GM21723 (cell line): ENCODE results near the gene HSFX3.
A peak's percentile ranks its signal among the peaks of the same experiment; 100 is the strongest.
"Not testable (repeated sequence)": the region's sequence is repeated elsewhere in the genome, so short reads cannot be mapped to it uniquely, and the experiment has no call there.

Source experiments
- ATAC-seq: cut with Tn5 transposase; IDR thresholded peaks from one replicate; pipeline ENCODE4 v1.9.1; 2021; ENCODE audit warnings: mild to moderate bottlenecking, moderate library complexity; ENCODE audit not compliant: unreplicated experiment

HSFX3 gene

DNA sequence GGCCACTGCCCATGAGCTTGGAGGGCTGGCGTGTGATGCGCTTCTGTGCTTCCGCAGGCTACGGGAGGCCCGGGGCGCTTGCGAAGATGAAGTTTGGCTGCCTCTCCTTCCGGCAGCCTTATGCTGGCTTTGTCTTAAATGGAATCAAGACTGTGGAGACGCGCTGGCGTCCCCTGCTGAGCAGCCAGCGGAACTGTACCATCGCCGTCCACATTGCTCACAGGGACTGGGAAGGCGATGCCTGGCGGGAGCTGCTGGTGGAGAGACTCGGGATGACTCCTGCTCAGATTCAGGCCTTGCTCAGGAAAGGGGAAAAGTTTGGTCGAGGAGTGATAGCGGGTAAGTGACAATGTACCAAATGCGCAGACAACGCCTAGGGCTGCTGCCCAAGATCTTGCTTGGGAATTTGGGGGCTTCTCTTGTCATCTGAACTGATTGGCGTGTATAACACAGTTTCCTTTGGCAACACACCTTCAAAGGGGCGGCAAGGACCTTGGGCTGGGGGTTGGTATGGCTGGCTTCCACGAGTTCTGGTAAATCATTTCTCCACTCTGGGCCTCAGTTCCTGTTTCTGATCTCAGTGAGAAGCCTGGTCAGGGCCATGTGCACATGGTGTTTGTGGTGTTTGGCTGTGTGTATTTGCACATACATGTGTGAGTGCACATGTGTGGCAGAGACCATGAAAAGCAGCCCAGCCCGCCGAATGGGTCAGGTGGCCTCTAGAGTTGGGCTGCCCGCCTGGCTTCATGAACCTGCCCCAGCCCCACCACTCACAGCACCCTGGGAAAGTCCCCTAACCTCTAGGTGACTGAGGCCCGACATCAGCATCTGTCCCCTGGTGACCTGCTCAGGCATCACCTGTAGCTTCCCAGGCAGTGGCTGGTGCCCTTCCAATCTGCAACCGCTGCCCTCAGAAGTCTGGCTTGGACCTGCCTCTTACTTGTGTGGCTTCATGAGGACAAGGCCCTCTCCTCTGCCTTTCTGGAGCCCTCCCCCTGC lies 3.9 kb downstream of the HSFX3 start:
- not testable (repeated sequence) for ATAC-seq

DNA sequence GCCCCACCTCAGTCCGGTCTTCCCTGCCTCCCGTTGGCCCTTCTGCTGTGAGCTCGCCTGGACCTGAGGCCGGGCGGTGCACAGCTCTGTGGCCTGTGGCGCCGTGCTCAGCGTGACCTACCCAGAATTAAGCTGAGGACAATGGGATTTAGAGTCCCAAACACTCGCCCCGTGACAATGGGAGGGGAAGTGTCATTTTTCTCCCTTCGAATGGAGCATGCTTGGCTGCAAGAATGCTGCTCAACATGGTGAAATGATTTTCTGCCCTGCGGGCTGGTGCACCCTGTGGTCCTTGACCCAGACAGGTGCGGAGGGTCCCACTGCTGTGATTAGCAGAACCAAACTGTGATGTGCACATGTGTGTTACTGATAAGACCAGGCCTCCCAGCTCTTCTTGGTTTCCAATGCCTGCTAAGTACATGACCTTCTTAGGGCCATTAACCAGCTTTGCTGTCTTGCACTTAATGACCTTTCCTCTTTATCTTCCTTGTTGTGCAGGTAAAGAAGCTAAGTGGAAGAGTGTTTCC lies 8.1 kb downstream of the HSFX3 start:
- no peak for ATAC-seq

DNA sequence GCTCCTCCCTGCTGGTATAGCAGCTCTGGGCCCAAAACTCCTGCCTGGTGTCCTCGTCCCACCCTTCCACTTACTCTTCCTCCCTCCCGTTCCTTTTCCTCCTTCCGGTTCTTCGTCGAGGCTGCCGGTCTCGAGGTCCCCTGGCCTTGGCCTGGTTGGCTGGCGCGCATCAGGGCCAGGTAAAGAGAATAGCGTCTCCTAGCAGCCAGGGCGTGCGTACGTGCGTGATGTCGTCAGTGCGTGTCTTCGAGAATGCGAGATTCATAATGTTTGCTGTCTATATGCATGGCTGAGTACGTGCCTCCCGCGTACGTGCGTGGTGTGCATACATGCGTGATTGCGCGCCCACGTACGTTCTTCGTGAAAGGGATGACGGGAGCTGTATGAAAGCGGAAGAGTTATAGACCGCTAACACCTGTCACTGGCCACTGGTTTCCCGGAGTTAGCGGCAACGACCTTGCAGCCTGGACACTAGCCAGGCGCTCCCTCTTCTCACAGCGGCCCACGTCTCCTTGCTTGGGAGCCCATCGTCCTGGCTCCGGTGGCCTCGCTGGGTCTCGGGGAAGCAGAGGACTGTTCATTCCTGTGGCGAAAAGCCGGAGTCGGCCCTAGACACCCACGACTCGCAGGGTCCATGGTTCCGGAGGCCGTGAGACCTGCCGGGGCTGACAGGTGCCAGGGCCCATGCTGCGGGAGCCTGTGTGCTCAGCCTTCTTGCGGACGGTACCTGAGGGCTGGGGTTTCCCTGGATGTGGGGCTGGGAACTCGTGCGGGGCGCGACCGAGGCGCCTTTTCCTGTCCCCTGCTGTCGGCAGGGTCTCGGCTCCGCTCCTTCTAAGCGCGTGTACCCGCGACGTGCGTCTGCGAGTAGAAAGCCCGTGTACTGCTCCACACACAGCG lies 8.9 kb downstream of the HSFX3 start, which contains the start of gene EOLA1:
EOLA1 (plus strand) TSS at position 392 of the 900 bp plus-strand sequence. CDS start 4,619 bp downstream, outside the sequence.
- ATAC-seq = peak; percentile 81

DNA sequence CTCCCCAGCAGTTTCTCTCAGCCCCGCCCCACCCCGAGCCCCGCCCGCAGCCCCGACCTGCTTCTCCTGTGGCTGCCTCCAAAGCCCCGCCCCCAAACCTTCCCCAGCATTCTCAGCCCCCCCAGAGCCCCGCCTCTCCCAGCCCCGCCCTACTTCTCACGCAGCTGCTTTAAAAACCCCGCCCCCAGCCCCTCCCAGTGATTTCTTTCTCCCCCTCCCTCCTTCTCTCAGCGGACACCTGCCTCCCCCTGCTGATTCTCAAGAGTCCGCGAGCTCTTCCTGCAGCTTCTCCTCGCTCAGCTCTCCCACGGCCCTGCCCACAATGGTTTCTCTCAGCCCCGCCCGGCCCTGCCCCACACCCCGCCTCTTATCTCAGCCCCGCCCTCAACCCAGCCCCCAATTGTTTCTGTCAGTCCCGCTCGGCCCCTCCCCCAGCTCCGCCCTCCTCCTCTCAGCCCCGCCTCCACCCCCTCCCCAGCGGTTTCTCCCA lies 9.5 kb downstream of the HSFX3 start:
- no peak for ATAC-seq

DNA sequence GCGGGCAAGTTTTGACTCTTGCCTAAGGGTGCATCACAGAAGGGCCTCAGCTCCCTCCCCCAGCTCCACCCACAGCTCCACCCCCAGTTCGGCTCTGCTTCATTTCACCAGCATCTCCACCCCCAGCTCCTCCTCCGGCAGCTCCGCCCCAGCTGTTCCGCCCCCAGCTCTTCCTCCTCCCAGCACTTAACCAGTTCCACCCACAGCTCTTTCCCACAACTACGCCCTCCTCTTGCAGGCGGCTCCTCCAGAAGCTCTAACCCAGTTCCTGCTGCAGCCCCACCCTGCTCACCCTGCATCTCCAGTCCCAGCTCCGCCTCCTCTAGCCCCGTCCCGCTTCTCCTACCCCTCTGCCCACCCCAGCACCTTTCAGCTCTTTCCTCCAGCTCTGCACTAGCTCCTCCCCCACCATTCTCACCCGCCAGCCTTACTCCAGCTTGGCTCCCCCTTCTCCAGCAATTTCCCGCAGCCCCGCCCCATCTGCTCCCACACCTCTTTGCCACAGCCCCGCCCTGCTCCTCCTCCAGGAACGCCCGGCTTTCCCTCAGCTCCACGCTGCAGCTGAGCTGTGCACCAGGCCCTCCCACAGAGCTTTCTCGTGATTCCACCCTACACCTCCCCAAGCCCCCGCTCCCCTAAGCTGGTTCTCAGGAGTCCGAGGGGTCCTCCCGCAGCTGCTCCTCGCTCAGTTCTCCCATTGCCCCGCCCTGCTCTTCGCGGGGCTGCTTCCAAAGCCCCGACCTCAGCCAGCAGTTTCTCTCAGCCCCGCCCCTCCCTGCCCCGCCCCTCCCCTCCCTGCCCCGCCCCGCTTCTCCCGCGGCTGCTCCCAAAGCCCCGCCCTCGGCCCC lies 10.2 kb downstream of the HSFX3 start:
- ATAC-seq = peak; percentile 43

DNA sequence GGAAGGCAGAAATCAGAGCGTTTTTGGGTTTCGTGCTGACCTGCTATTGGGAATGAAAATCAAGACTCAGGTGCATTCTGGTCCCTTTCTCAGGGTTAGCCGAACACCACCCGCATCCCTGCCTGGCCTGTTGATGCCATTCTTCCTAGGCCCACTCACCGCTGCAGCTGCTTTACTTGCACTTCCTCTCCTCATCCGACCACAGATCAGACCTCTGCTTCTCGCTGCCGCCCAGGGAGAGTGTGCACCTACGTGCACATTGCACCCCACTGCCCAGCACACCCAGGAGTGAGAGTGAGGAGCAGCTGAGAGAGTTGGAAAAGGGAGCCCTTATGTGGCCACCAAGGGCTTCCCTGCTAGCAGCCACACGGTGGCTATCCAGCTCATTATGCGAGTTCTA lies 12.2 kb downstream of the HSFX3 start:
- ATAC-seq = not testable (repeated sequence)

DNA sequence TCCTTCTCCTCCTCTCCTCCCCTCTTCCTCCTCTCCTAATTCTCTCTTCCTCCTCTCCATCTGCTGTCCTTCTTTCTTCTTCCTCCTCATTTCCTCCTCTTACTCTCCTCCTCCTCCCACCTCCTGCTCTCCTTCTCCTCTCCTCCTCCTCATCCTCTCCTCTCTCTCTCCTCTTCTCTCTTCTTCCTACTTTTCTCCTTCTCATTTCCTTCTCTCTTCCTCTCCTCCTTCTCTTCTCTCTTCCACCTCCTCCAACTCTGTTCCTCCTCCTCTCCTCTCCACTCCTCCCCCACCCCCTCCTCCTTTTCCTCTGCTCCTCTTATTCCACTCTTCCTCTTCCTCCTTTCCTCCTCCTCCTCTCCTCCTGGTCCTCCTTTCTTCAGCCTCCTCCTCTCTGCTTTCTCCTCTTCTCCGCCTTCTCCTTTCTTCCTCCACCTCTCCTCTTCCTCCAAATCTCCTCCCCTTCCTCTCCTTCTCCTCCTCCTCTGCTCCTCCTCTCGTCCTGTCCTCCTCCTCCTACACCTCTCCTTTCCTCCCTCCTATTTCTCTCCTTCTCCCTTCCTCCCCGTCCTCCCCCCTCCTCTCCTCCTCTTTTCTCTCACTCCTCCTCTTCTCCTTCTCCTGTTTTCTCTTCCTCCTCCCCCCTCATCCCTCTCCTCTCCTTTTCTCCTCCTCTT lies 14.7 kb downstream of the HSFX3 start:
- ATAC-seq = not testable (repeated sequence)

DNA sequence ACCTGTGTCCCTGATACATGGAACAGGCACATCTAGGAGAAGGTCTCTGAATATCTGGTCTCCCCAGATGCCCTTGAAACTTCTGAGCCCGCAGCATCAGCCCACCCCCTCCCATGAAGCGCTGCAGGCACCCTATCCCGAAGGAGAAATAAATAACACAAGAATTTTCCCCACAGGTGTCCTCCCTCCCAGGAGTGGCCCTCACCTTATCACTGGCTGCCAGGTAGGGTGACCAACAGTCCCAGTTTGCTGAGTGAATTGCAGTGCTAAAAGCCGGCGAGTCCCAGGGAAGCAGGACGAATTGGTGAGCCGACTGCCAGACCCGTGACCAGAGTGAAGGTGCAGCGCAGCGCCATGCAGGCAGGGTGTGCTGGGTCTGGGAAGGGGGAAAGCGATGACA lies 15.7 kb downstream of the HSFX3 start:
- ATAC-seq = not testable (repeated sequence)

DNA sequence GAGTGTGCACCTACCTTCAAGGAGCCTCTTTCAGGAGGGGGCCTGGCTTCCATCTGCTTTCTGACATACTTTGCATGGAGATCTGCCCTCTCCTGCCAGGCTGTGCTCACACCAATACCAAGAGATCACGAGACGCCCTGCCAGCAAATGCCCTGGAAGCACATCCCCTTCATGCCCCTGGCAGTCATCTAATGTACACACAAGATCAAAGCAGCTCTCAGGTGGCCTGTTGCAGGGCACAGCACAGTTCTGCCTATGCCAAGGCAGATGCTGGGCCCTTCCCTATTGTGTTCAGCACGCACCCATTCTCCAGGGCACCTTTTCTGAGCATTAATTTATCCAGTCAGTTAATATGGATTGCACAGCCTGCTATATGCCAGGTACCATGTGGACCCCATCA lies 16.9 kb downstream of the HSFX3 start:
- ATAC-seq = not testable (repeated sequence)

DNA sequence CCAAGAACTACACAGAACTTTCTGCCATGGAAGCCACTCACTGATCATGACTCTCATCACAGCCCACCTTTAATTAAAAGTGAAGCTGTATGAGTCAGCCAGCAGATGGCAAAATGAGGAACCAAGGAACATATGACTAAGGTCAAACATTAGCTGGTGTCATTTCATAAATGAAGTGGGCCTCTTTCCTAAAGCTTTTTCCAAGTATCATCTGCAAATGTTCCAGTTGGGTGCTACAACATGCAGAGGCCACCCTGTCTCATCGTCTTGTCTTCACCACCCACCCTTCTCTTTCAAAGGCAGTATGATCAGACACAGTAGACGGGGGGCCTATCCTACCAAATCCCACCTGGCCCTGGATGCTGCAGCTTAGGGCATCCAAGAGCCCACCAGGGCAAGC lies 18.1 kb downstream of the HSFX3 start:
- ATAC-seq = peak; percentile 68

DNA sequence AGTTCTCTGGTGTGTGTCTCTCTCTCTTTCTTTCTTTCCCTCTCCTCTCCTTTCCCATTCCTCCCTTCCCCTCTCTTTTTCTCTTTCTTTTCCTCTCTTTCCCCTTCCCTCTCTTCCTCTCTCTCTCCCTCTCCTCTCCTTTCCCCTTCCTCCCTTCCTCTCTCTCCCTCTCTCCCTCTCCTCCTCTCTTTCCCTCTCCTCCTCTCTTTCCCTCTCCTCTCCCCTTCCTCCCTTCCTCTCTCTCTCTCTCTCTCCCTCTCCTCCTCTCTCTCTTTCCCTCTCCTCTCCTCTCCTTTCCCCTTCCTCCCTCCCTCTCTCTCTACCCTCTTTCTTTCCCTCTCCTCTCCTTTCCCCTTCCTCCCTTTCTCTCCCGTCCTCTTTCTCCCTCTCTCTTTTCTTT lies 21.3 kb downstream of the HSFX3 start:
- no peak for ATAC-seq

DNA sequence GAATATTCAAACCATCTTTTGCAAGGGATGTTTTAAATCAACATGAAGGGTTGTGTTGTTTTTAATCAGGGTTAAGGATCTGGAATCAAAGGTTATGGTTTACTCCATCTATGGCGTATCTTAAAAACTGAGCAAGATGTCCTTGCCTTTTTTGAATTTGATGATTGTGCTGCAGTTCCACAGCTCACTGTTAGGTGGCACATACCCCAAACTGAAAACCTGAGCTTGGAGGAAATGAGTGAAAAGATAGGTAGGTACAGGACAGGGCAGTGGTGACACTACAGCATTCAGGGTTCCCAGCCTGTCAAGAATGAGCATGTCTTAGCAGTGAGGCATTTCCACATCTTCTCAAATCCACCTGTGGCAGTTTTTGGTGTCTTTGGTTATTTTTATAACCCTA lies 22.0 kb downstream of the HSFX3 start:
- ATAC-seq = peak; percentile 28

DNA sequence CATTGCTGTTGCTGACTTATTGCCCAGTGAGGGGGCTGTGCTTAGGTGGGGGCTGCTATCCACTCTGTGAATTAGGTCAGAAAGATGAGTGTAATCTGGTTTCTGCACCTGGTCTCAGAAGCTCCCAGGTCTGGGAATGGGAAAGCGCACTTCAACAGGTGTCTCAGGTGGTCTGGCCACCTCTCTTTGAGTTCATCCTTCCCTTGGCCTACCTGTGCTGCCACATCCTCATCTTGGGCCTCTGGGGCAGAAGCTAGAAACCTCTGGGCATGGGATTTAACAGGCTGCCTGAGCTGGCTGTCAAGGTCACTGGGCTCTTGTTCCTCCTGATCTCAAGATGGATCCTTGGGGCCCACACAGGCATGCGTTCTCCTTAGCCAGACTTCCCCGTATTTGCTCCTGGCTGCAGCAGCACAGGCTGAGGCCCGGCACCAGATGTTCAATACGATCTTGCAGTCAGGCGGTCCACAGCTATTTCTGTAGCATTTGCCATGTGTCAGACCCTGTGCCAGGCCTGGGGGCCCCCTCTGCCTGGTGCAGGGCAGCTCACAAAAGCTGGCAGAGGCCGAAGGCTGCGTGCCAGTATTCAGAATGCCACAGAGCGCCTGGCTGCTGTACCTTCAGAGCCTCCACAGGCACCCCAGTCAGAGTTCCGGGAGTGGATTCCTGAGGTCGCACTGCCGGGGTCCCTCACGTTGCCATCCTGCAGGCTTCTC lies 23.2 kb downstream of the HSFX3 start:
- not testable (repeated sequence) for ATAC-seq

DNA sequence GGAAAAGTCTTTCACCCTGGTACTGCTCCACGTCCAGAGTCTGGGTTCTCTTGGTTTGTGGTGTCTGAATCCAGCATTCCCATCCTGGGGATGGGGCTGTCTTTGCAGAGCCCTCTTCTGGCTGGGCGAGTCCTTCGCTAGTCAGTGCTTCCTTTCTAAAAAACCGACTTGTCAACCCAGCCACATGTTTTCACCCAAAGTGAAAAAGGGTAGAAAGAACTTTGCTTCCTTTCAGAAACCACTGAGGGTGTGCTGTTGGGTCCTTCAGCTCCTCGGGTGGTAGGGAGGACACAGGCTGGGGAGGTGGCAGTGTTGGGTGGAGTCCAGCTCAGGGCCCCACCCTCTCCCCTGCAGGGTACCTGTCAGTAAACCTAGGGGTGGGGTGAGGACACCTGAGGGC lies 23.8 kb downstream of the HSFX3 start:
- ATAC-seq = peak; percentile 62

DNA sequence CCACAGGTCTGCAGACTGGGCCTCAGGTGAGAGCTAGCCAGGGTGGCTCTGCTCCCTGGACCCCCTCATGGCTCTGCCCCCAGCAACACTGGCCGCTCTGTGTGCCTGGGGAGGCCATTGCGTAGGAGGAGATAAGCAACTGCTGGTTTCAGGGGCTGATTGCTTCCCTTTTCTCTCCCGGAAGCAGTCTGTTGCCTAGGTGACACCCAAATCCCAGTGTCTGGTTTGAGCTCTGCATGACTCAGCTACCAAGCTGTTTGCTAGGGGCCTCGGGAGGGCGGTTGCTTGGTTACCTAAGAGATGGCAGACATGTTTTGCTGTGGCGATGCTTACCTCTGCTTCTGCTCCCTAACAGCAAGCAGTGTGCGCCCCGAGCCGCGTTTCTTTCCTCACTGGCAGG lies 24.3 kb downstream of the HSFX3 start:
- ATAC-seq = peak; percentile 91

DNA sequence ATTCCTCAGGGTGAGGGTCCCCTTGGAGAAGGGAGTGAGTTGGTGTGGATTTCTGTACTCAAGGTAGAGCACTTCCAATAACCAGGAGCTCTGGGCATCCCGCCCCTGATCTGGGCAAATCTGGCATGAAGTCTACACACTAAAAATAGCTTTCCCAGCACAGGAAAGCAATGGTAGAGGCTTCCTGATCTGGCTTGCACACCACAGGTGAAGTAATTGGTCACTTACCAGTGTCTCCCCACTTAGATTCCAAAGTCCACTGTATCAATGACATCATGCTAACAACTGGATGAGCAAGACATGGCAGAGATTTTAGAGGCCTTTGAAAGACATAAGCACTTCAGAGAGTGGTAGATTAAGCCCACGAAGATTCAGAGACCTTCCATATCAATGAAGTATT lies 26.8 kb downstream of the HSFX3 start:
- ATAC-seq = no peak

DNA sequence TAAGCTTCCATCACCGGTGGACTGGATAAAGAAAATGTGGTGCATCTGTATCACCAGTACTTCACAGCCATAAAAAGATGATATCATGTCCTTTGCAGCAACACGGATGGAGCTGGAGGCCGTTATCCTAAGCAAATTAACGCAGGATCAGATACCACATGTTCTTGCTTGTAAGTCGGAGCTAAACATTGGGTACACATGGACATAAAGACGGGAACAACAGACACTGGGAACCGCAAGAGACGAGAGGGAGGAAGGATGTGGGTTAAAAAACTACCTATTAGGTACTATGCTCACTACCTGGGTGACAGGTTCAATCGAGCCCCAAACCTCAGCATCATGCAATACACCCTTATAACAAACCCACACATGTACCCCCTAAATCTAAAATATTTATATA lies 28.3 kb downstream of the HSFX3 start:
- ATAC-seq = no peak

DNA sequence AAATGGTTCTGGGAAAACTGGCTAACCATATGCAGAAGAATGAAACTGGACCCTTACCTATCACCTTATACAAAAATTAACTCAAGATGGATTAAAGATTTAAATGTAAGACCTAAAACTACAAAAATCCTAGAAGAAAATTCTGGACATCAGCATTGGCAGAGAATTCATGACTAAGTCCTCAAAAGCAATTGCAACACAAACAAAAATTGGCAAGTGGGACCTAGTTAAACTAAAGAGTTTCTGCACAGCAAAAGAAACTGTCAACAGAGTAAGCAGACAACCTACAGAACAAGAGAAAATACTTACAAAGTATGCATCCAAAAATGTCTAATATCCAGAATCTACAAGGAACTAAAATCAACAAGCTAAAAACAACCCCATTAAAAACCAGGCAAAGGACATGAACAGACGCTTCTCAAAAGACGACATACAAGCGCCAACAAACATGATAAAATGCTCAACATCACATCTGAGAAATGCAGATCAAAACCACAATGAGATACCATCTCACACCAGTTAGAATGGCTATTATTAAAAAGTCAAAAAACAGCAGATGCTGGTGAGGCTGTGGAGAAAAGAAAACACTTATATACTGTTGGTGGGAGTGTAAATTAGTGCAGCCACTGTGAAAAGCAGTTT lies 29.0 kb downstream of the HSFX3 start:
- not testable (repeated sequence) for ATAC-seq
